Fibroblast of mammary gland (primary cell): Measurements from ENCODE around the gene CPTP.

Experiments used
- DNase-seq: peaks from one replicate; pipeline ENCODE4 v3.0.0-alpha.2; 2010; ENCODE audit warnings: low read depth
- H3K4me3 ChIP-seq: 2 replicates; pipeline ENCODE4 v1.5.1; 2011; ENCODE audit warnings: low read depth, mild to moderate bottlenecking, low read length, moderate library complexity; ENCODE audit not compliant: control insufficient read depth
- CTCF ChIP-seq: conservative IDR thresholded peaks from 2 replicates; pipeline ENCODE4 v1.5.1; 2011; ENCODE audit warnings: low read depth, low read length, inconsistent platforms; ENCODE audit not compliant: control insufficient read depth, insufficient read depth

Gene CPTP

GRCh38 chr1:1286313-1287261 is 38.0 kb upstream of the CPTP start:
- no peak for TF ChIP-seq CTCF

DNA sequence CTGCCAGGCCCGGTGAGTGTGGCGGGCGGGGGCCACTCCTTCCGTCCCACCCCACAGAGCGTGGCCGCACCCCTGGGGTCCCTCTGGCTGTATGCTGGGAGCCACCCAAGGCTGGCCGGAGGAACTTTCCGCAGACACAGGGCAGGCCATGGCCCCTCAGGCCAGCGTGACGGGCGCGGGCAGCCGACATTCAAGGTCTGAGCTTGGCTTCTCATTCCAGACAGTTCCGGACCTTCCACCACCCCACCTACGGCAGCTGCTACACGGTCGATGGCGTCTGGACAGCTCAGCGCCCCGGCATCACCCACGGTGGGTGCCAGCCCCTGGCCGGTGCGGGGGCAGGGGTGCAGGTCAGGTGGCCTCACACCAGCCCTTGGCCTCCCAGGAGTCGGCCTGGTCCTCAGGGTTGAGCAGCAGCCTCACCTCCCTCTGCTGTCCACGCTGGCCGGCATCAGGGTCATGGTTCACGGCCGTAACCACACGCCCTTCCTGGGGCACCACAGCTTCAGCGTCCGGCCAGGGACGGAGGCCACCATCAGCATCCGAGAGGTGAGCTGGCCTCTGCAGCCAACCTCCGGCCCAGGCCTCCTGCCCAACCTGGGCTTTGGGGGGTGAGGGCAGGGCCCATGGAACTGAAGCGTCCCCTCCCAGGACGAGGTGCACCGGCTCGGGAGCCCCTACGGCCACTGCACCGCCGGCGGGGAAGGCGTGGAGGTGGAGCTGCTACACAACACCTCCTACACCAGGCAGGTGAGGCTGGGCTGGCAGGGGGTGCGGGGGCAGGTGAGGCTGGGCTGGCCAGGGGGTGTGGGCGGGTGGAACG is 37.1 kb upstream of the CPTP start:
- no peak overlapping the region for H3K4me3 ChIP-seq
- DNase-seq: no peak
- TF ChIP-seq CTCF: no peak

More at GRCh38 chr1:1286313-1287261, 38.0 kb upstream of the CPTP start:
- DNase-seq: no peak
- no peak overlapping the region for H3K4me3 ChIP-seq

- no peak overlapping the region for H3K4me3 ChIP-seq
- no peak for DNase-seq
- peak; percentile 50 for TF ChIP-seq CTCF
Measured at GRCh38 chr1:1290238-1290731, 34.3 kb upstream of the CPTP start.

DNA sequence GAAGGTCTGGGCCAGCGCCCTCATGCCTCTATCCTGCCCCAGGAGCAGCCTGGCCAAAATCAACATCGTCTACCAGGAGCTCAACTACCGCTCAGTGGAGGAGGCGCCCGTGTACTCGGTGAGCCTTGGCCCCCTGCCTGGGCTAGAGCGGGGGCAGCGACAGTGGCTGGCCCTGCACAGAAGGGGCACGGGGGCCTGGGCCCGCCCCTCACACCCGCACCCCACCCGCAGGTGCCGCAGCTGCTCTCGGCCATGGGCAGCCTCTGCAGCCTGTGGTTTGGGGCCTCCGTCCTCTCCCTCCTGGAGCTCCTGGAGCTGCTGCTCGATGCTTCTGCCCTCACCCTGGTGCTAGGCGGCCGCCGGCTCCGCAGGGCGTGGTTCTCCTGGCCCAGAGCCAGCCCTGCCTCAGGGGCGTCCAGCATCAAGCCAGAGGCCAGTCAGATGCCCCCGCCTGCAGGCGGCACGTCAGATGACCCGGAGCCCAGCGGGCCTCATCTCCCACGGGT is 33.5 kb upstream of the CPTP start:
- no peak for DNase-seq
- no peak for TF ChIP-seq CTCF
- no peak overlapping the region for H3K4me3 ChIP-seq

GRCh38 chr1:1291548-1292441 is 32.8 kb upstream of the CPTP start:
- peak; percentile 43 for TF ChIP-seq CTCF
- H3K4me3 ChIP-seq: no peak overlapping the region
- DNase-seq: peak; percentile 53

GRCh38 chr1:1292442-1292779 is 32.2 kb upstream of the CPTP start:
- H3K4me3 ChIP-seq: no peak overlapping the region
- DNase-seq: no peak
- TF ChIP-seq CTCF: no peak
